ENCODE data around the gene AGTRAP.

Gene AGTRAP

DNA sequence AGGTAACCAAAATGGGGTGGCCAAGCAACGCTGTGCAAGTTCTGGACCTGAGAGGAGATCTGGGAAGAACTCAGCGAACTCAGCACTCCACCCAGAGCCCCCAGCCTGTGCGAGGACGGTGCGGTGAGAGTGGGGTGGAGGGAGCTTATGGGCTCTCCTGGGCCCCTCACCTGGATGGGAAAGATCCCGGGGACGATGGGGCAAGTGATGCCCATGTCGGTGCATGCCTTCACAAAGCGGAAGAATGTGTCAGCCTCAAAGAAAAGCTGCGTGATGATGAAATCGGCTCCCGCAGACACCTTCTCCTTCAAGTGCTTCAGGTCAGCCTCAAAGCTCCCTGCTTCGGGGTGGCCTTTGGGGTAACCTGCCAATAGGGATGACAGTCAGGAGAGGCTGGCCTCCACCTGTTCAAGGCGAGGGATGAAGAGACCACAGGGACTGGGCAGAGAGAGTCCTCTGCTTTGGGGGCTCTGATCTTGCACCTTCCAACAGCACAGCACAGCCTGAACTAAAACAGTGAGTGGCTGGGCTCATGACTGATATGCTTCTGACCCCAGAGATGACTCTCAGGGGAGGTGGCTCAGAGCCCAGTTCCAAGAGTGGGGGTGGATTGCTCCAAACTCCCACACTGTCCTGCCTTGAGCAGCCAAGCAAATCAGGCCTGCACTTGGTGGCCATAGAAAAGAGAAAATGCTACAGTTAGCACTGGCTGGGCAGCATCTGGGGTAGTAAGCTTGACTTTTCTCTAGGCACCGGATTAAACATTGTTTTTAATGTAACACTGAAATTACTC is 60.3 kb downstream of the AGTRAP start:
- Histone ChIP-seq H2BK15ac (ENCODE audit: low read depth, poor library complexity, severe bottlenecking) (no peak overlapping the region), H2BK5ac (ENCODE audit: low read depth, low read length, poor library complexity, severe bottlenecking) (no peak overlapping the region), H2AFZ (ENCODE audit: low read depth, low read length) (no peak overlapping the region), H3K14ac (ENCODE audit: low read length in 2 of 2) (no peak overlapping the region), H3K4me2 (ENCODE audit: low read length, poor library complexity, severe bottlenecking) (no peak overlapping the region), H2BK120ac (ENCODE audit: low read depth, low read length) (no peak overlapping the region), H3K27ac (ENCODE audit: low read length, poor library complexity, severe bottlenecking) (no peak overlapping the region), H3K9me3 (ENCODE audit: control insufficient read depth, low read length) (no peaks in the 10 kb centered on the region), H2BK12ac (ENCODE audit: low read length in 2 of 2) (no peak overlapping the region), H3K4me3 (ENCODE audit: insufficient read depth in 1 of 2, low read depth in 1 of 2, low read length in 2 of 2) (no peak overlapping the region), H4K8ac (ENCODE audit: low read length) (no peak overlapping the region), H3K4me1 (ENCODE audit: control insufficient read depth, insufficient read depth, low read depth, low read length) (peaks cover 26% of the 10 kb centered on the region), H3K18ac (ENCODE audit: low read depth in 1 of 2, low read length in 2 of 2) (no peak overlapping the region), H4K91ac (ENCODE audit: low read length) (no peak overlapping the region), H3K9ac (ENCODE audit: low read length) (peak overlapping the region; percentile 9), H3K4ac (ENCODE audit: low read depth in 1 of 2, low read length in 2 of 2) (no peak overlapping the region), H3K79me1 (replicated peaks; ENCODE audit: low read length, poor library complexity, severe bottlenecking) (peaks cover 4% of the 10 kb centered on the region), H3K27me3 (ENCODE audit: control insufficient read depth in 1 of 2, insufficient read depth in 1 of 2, low read length in 2 of 2) (no peaks in the 10 kb centered on the region), H2AK5ac (ENCODE audit: low read length, severe bottlenecking) (peak overlapping the region; percentile 21), H3K36me3 (ENCODE audit: control insufficient read depth in 1 of 2, insufficient read depth in 2 of 2, low read depth in 1 of 2, low read length in 2 of 2) (peaks cover 67 to 82% of the 10 kb centered on the region in 2 experiments), H3K23ac (ENCODE audit: low read length in 2 of 2) (no peak overlapping the region)
- 93% methylated on average over 15 of the region's 15 CpGs for WGBS
- DNase-seq: no peak

GRCh38 chr1:11797525-11798216 is 61.7 kb downstream of the AGTRAP start:
- Histone ChIP-seq H3K9me3 (ENCODE audit: control insufficient read depth, low read length) (no peaks in the 10 kb centered on the region), H4K91ac (ENCODE audit: low read length) (no peak overlapping the region), H3K79me1 (replicated peaks; ENCODE audit: low read length, poor library complexity, severe bottlenecking) (peaks cover 5% of the 10 kb centered on the region), H3K4ac (ENCODE audit: low read depth in 1 of 2, low read length in 2 of 2) (no peak overlapping the region), H3K23ac (ENCODE audit: low read length in 2 of 2) (no peak overlapping the region), H3K18ac (ENCODE audit: low read depth in 1 of 2, low read length in 2 of 2) (no peak overlapping the region), H3K4me1 (ENCODE audit: control insufficient read depth, insufficient read depth, low read depth, low read length) (peaks cover 30% of the 10 kb centered on the region), H3K14ac (ENCODE audit: low read length in 2 of 2) (no peak overlapping the region), H2BK5ac (ENCODE audit: low read depth, low read length, poor library complexity, severe bottlenecking) (no peak overlapping the region), H3K27me3 (ENCODE audit: control insufficient read depth in 1 of 2, insufficient read depth in 1 of 2, low read length in 2 of 2) (no peaks in the 10 kb centered on the region), H3K4me3 (ENCODE audit: insufficient read depth in 1 of 2, low read depth in 1 of 2, low read length in 2 of 2) (no peak overlapping the region), H3K9ac (ENCODE audit: low read length) (peak overlapping the region; percentile 65), H2BK15ac (ENCODE audit: low read depth, poor library complexity, severe bottlenecking) (no peak overlapping the region), H2AK5ac (ENCODE audit: low read length, severe bottlenecking) (no peak overlapping the region), H3K36me3 (ENCODE audit: control insufficient read depth in 1 of 2, insufficient read depth in 2 of 2, low read depth in 1 of 2, low read length in 2 of 2) (peaks cover 53 to 72% of the 10 kb centered on the region in 2 experiments), H4K8ac (ENCODE audit: low read length) (no peak overlapping the region), H2BK120ac (ENCODE audit: low read depth, low read length) (no peak overlapping the region), H3K4me2 (ENCODE audit: low read length, poor library complexity, severe bottlenecking) (no peak overlapping the region), H3K27ac (ENCODE audit: low read length, poor library complexity, severe bottlenecking) (peak overlapping the region; percentile 1), H2BK12ac (ENCODE audit: low read length in 2 of 2) (no peak overlapping the region), H2AFZ (ENCODE audit: low read depth, low read length) (no peak overlapping the region)
- no peak for DNase-seq
- WGBS: 96% methylated on average over 5 of the region's 6 CpGs

DNA sequence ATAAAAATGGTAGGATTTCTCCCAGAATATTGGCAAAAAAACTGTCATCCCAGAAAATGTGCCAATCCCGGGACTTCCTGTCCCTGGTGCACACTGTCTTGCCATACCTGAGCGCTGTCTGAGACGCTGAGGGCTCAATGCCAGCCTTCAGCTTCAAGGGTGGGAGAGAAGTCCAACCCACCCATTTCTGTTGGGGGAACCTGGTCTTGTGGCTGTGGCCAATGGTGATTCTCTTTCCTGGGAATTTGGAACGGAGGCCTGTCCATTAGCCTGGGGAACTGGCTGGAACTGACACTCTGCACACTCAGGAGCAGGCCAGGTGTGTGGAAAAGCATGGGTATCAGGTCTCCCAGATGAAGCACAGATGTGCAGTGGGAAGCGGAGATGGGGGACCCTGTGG is 63.2 kb downstream of the AGTRAP start:
- Histone ChIP-seq H3K27ac (ENCODE audit: low read length, poor library complexity, severe bottlenecking) (no peak overlapping the region), H3K14ac (ENCODE audit: low read length in 2 of 2) (no peak overlapping the region), H3K9ac (ENCODE audit: low read length) (no peak overlapping the region), H4K91ac (ENCODE audit: low read length) (no peak overlapping the region), H2AK5ac (ENCODE audit: low read length, severe bottlenecking) (no peak overlapping the region), H3K36me3 (ENCODE audit: control insufficient read depth in 1 of 2, insufficient read depth in 2 of 2, low read depth in 1 of 2, low read length in 2 of 2) (peaks cover 43 to 61% of the 10 kb centered on the region in 2 experiments), H4K8ac (ENCODE audit: low read length) (no peak overlapping the region), H2BK120ac (ENCODE audit: low read depth, low read length) (no peak overlapping the region), H3K9me3 (ENCODE audit: control insufficient read depth, low read length) (no peaks in the 10 kb centered on the region), H3K27me3 (ENCODE audit: control insufficient read depth in 1 of 2, insufficient read depth in 1 of 2, low read length in 2 of 2) (no peaks in the 10 kb centered on the region), H3K23ac (ENCODE audit: low read length in 2 of 2) (no peak overlapping the region), H3K4me2 (ENCODE audit: low read length, poor library complexity, severe bottlenecking) (no peak overlapping the region), H3K79me1 (replicated peaks; ENCODE audit: low read length, poor library complexity, severe bottlenecking) (peaks cover 5% of the 10 kb centered on the region), H3K4ac (ENCODE audit: low read depth in 1 of 2, low read length in 2 of 2) (no peak overlapping the region), H2BK15ac (ENCODE audit: low read depth, poor library complexity, severe bottlenecking) (no peak overlapping the region), H2BK5ac (ENCODE audit: low read depth, low read length, poor library complexity, severe bottlenecking) (no peak overlapping the region), H3K4me3 (ENCODE audit: insufficient read depth in 1 of 2, low read depth in 1 of 2, low read length in 2 of 2) (no peak overlapping the region), H3K18ac (ENCODE audit: low read depth in 1 of 2, low read length in 2 of 2) (no peak overlapping the region), H2AFZ (ENCODE audit: low read depth, low read length) (no peak overlapping the region), H2BK12ac (ENCODE audit: low read length in 2 of 2) (no peak overlapping the region), H3K4me1 (ENCODE audit: control insufficient read depth, insufficient read depth, low read depth, low read length) (peaks cover 41% of the 10 kb centered on the region)
- 100% methylated on average over 5 of the region's 5 CpGs for whole genome bisulfite sequencing
- no peak for DNase-seq

GRCh38 chr1:11799896-11800295 is 64.0 kb downstream of the AGTRAP start:
- Histone ChIP-seq H2BK120ac (ENCODE audit: low read depth, low read length) (no peak overlapping the region), H2AFZ (ENCODE audit: low read depth, low read length) (no peak overlapping the region), H3K36me3 (ENCODE audit: control insufficient read depth in 1 of 2, insufficient read depth in 2 of 2, low read depth in 1 of 2, low read length in 2 of 2) (peaks cover 35 to 53% of the 10 kb centered on the region in 2 experiments), H3K4me2 (ENCODE audit: low read length, poor library complexity, severe bottlenecking) (no peak overlapping the region), H3K14ac (ENCODE audit: low read length in 2 of 2) (no peak overlapping the region), H2BK12ac (ENCODE audit: low read length in 2 of 2) (no peak overlapping the region), H2BK15ac (ENCODE audit: low read depth, poor library complexity, severe bottlenecking) (no peak overlapping the region), H4K8ac (ENCODE audit: low read length) (no peak overlapping the region), H3K4me3 (ENCODE audit: insufficient read depth in 1 of 2, low read depth in 1 of 2, low read length in 2 of 2) (no peak overlapping the region), H3K9me3 (ENCODE audit: control insufficient read depth, low read length) (no peaks in the 10 kb centered on the region), H4K91ac (ENCODE audit: low read length) (no peak overlapping the region), H2AK5ac (ENCODE audit: low read length, severe bottlenecking) (no peak overlapping the region), H3K4me1 (ENCODE audit: control insufficient read depth, insufficient read depth, low read depth, low read length) (peaks cover 42% of the 10 kb centered on the region), H3K4ac (ENCODE audit: low read depth in 1 of 2, low read length in 2 of 2) (no peak overlapping the region), H2BK5ac (ENCODE audit: low read depth, low read length, poor library complexity, severe bottlenecking) (no peak overlapping the region), H3K79me1 (replicated peaks; ENCODE audit: low read length, poor library complexity, severe bottlenecking) (peaks cover 8% of the 10 kb centered on the region), H3K27me3 (ENCODE audit: control insufficient read depth in 1 of 2, insufficient read depth in 1 of 2, low read length in 2 of 2) (no peaks in the 10 kb centered on the region), H3K18ac (ENCODE audit: low read depth in 1 of 2, low read length in 2 of 2) (no peak overlapping the region), H3K9ac (ENCODE audit: low read length) (no peak overlapping the region), H3K23ac (ENCODE audit: low read length in 2 of 2) (no peak overlapping the region), H3K27ac (ENCODE audit: low read length, poor library complexity, severe bottlenecking) (no peak overlapping the region)
- DNase-seq: no peak
- 97% methylated on average over 9 of the region's 9 CpGs for WGBS
